SK-N-SH treated with all-trans-retinoic acid at 6 μM for 48 hours (cell line): ENCODE measurements around the gene CTNND2.

Source experiments
- ATAC-seq: fragments of 200-7000 bp; cut with Tn5 transposase; 3 replicates; pipeline ENCODE4 v1.9.1; 2020; ENCODE audit warnings: mild to moderate bottlenecking, moderate library complexity
- ARNTL ChIP-seq: fragments of 450-650 bp; formaldehyde crosslinking; IDR thresholded peaks from 2 replicates; pipeline ENCODE4 v1.5.0; 2020; ENCODE audit warnings: low read depth, mild to moderate bottlenecking, moderate library complexity, borderline replicate concordance
- BACH2 ChIP-seq: fragments of 250-450 bp; sonication (Bioruptor Pico); IDR thresholded peaks from 2 replicates; pipeline ENCODE4 v1.9.0; 2021; ENCODE audit warnings: mild to moderate bottlenecking, borderline replicate concordance
- CSDC2 ChIP-seq: fragments of 250-450 bp; sonication (Bioruptor Pico); IDR thresholded peaks from 2 replicates; pipeline ENCODE4 v1.5.0; 2020; ENCODE audit warnings: mild to moderate bottlenecking, moderate library complexity
- ESRRG ChIP-seq: fragments of 250-450 bp; sonication (Bioruptor Pico); IDR thresholded peaks from 2 replicates; pipeline ENCODE4 v1.6.1; 2021; ENCODE audit warnings: mild to moderate bottlenecking
- GLIS3 ChIP-seq: fragments of 250-450 bp; sonication (Bioruptor Pico); IDR thresholded peaks from 2 replicates; pipeline ENCODE4 v1.5.0; 2020; ENCODE audit warnings: mild to moderate bottlenecking, moderate library complexity
- ISL1 ChIP-seq: fragments of 250-450 bp; sonication (Bioruptor Pico); IDR thresholded peaks from 2 replicates; pipeline ENCODE4 v2.1.2; 2022; ENCODE audit warnings: mild to moderate bottlenecking, moderate library complexity
- OSR1 ChIP-seq: fragments of 250-450 bp; sonication (Bioruptor Pico); IDR thresholded peaks from 2 replicates; pipeline ENCODE4 v1.8.0; 2022; ENCODE audit warnings: moderate library complexity, mild to moderate bottlenecking, inconsistent platforms
- PATZ1 ChIP-seq: fragments of 250-450 bp; sonication (Bioruptor Pico); IDR thresholded peaks from 2 replicates; pipeline ENCODE4 v1.8.0; 2020; ENCODE audit warnings: mild to moderate bottlenecking, moderate library complexity, borderline replicate concordance
- PPARA ChIP-seq: fragments of 250-450 bp; sonication (Bioruptor Pico); IDR thresholded peaks from 2 replicates; pipeline ENCODE4 v1.5.0; 2020; ENCODE audit warnings: mild to moderate bottlenecking, borderline replicate concordance
- RARB ChIP-seq: fragments of 250-450 bp; sonication (Bioruptor Pico); IDR thresholded peaks from 2 replicates; pipeline ENCODE4 v1.8.0; 2021; ENCODE audit warnings: mild to moderate bottlenecking, moderate library complexity
- SNAI2 ChIP-seq: fragments of 250-450 bp; sonication (Bioruptor Pico); IDR thresholded peaks from 2 replicates; pipeline ENCODE4 v1.5.0; 2020; ENCODE audit warnings: mild to moderate bottlenecking, moderate library complexity
- TCF4 ChIP-seq: fragments of 250-450 bp; sonication (Bioruptor Pico); IDR thresholded peaks from 2 replicates; pipeline ENCODE4 v1.8.0; 2021; ENCODE audit warnings: mild to moderate bottlenecking, moderate library complexity, borderline replicate concordance
- TOX ChIP-seq: fragments of 250-450 bp; sonication (Bioruptor Pico); IDR thresholded peaks from 2 replicates; pipeline ENCODE4 v1.8.0; 2021; ENCODE audit warnings: mild to moderate bottlenecking, moderate library complexity, borderline replicate concordance
- TSHZ2 ChIP-seq: fragments of 250-450 bp; sonication (Bioruptor Pico); IDR thresholded peaks from 2 replicates; pipeline ENCODE4 v1.5.0; 2020; ENCODE audit warnings: mild to moderate bottlenecking, moderate library complexity
- ZC3H10 ChIP-seq: fragments of 250-450 bp; sonication (Bioruptor Pico); IDR thresholded peaks from 2 replicates; pipeline ENCODE4 v1.5.1; 2021; ENCODE audit warnings: mild to moderate bottlenecking, moderate library complexity
- ZFP3 ChIP-seq: fragments of 250-450 bp; sonication (Bioruptor Pico); IDR thresholded peaks from 2 replicates; pipeline ENCODE4 v1.5.0; 2020; ENCODE audit warnings: mild to moderate bottlenecking, moderate library complexity
- ZFP30 ChIP-seq: fragments of 450-650 bp; formaldehyde crosslinking; IDR thresholded peaks from 2 replicates; pipeline ENCODE4 v1.5.0; 2022; ENCODE audit warnings: mild to moderate bottlenecking, moderate library complexity
- ZNF565 ChIP-seq: fragments of 450-650 bp; formaldehyde crosslinking; conservative IDR thresholded peaks from 2 replicates; pipeline ENCODE4 v1.5.0; 2020; ENCODE audit warnings: low read depth, mild to moderate bottlenecking, moderate library complexity
- ZNF70 ChIP-seq: fragments of 450-650 bp; formaldehyde crosslinking; IDR thresholded peaks from 2 replicates; pipeline ENCODE4 v1.5.0; 2020; ENCODE audit warnings: mild to moderate bottlenecking, moderate library complexity
- ZNF8 ChIP-seq: fragments of 450-650 bp; formaldehyde crosslinking; IDR thresholded peaks from 2 replicates; pipeline ENCODE4 v1.5.0; 2020; ENCODE audit warnings: mild to moderate bottlenecking, moderate library complexity
- TF ChIP-seq, protein P1 (sequence below): fragments of 250-450 bp; sonication (Bioruptor Pico); IDR thresholded peaks from 2 replicates; pipeline ENCODE4 v1.5.1; 2021; ENCODE audit warnings: mild to moderate bottlenecking, moderate library complexity
- TF ChIP-seq, protein P2 (sequence below): fragments of 250-450 bp; sonication (Bioruptor Pico); IDR thresholded peaks from 2 replicates; pipeline ENCODE4 v1.8.0; 2021; ENCODE audit warnings: low read depth, mild to moderate bottlenecking, moderate library complexity, borderline replicate concordance
- TF ChIP-seq, protein P3 (sequence below): fragments of 250-450 bp; sonication (Bioruptor Pico); IDR thresholded peaks from 2 replicates; pipeline ENCODE4 v1.5.1; 2020; ENCODE audit warnings: low read depth, mild to moderate bottlenecking, moderate library complexity

Gene CTNND2

DNA sequence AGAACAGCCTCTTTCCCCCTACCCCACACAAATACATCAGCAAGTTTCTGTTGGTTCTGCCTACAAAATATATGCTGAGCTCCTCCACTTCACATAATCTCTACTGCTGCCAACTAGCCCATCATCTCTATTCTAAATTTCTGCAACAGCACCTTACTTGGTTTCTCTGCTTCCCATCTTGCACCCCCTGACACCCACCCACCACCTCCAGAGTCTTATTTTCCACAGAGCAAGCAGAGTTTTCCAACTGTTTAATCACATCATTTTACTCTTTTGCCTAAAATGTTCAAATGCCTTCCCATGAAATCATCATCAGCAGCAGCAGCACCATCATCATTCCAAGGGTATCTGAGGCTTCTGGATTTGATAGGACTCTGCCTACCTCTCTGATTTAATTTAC, 295.7 kb downstream of the CTNND2 start:
- TF ChIP-seq ZNF8 = no peak
- TF ChIP-seq TSHZ2 (CRISPR knock-in tag) = no peak
- TF ChIP-seq, protein P1, sequence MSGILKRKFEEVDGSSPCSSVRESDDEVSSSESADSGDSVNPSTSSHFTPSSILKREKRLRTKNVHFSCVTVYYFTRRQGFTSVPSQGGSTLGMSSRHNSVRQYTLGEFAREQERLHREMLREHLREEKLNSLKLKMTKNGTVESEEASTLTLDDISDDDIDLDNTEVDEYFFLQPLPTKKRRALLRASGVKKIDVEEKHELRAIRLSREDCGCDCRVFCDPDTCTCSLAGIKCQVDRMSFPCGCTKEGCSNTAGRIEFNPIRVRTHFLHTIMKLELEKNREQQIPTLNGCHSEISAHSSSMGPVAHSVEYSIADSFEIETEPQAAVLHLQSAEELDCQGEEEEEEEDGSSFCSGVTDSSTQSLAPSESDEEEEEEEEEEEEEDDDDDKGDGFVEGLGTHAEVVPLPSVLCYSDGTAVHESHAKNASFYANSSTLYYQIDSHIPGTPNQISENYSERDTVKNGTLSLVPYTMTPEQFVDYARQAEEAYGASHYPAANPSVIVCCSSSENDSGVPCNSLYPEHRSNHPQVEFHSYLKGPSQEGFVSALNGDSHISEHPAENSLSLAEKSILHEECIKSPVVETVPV (CRISPR knock-in tag) = no peak
- no peak for TF ChIP-seq ESRRG
- no peak for TF ChIP-seq TCF4 (CRISPR knock-in tag)
- TF ChIP-seq ZNF70 (CRISPR knock-in tag) = no peak
- no peak for TF ChIP-seq ZNF565
- TF ChIP-seq ZFP30 (CRISPR knock-in tag) = no peak
- no peak for TF ChIP-seq PATZ1 (CRISPR knock-in tag)
- TF ChIP-seq, protein P2, sequence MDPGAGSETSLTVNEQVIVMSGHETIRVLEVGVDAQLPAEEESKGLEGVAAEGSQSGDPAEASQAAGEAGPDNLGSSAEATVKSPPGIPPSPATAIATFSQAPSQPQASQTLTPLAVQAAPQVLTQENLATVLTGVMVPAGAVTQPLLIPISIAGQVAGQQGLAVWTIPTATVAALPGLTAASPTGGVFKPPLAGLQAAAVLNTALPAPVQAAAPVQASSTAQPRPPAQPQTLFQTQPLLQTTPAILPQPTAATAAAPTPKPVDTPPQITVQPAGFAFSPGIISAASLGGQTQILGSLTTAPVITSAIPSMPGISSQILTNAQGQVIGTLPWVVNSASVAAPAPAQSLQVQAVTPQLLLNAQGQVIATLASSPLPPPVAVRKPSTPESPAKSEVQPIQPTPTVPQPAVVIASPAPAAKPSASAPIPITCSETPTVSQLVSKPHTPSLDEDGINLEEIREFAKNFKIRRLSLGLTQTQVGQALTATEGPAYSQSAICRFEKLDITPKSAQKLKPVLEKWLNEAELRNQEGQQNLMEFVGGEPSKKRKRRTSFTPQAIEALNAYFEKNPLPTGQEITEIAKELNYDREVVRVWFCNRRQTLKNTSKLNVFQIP (CRISPR knock-in tag) = no peak
- TF ChIP-seq, protein P3, sequence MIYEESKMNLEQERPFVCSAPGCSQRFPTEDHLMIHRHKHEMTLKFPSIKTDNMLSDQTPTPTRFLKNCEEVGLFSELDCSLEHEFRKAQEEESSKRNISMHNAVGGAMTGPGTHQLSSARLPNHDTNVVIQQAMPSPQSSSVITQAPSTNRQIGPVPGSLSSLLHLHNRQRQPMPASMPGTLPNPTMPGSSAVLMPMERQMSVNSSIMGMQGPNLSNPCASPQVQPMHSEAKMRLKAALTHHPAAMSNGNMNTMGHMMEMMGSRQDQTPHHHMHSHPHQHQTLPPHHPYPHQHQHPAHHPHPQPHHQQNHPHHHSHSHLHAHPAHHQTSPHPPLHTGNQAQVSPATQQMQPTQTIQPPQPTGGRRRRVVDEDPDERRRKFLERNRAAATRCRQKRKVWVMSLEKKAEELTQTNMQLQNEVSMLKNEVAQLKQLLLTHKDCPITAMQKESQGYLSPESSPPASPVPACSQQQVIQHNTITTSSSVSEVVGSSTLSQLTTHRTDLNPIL (CRISPR knock-in tag) = no peak
- TF ChIP-seq RARB (CRISPR knock-in tag) = no peak
- TF ChIP-seq BACH2 (CRISPR knock-in tag) = no peak
- no peak for TF ChIP-seq OSR1 (CRISPR knock-in tag)
- ATAC-seq = no peak

DNA sequence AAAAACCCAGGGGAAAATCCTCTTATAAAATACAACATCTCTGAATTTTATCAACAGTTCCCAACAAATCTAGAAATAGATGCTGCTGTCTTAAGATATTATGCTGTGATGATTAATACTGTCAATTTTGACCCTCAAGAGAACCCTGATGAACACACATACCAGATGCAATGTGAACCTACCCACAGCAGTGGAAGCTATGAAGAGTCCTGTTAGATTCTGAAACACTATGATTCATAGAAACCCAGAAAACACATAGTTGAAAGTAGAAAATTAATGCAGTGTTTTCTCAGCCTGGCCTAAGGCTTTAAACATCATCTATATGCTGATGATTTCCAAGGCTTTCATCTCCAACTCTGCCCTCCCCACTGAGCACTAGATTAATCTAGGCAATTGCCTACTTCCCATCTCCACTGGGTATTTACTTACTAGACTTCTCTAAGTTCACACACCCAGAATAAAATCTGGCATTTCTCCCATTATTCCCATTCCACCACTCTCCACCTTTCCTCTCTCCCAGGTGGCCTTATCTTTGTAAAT, 296.2 kb downstream of the CTNND2 start:
- ATAC-seq = no peak
- no peak for TF ChIP-seq ISL1 (CRISPR knock-in tag)
- TF ChIP-seq ARNTL (CRISPR knock-in tag) = no peak
- no peak for TF ChIP-seq ZC3H10 (CRISPR knock-in tag)
- no peak for TF ChIP-seq ZNF8
- no peak for TF ChIP-seq ESRRG
- no peak for TF ChIP-seq OSR1 (CRISPR knock-in tag)
- TF ChIP-seq CSDC2 = no peak
- no peak for TF ChIP-seq GLIS3 (CRISPR knock-in tag)

GRCh38 chr5:11602298-11602697, 301.9 kb downstream of the CTNND2 start:
- ATAC-seq = no peak
- TF ChIP-seq GLIS3 (CRISPR knock-in tag) (no peak), ZFP30 (CRISPR knock-in tag) (no peak), TCF4 (CRISPR knock-in tag) (no peak), ISL1 (CRISPR knock-in tag) (no peak), TOX (CRISPR knock-in tag) (no peak), PPARA (CRISPR knock-in tag) (no peak), CSDC2 (no peak), TSHZ2 (CRISPR knock-in tag) (no peak), ARNTL (CRISPR knock-in tag) (no peak), ESRRG (no peak), RARB (CRISPR knock-in tag) (no peak), ZFP3 (CRISPR knock-in tag) (no peak), ZNF8 (no peak), BACH2 (CRISPR knock-in tag) (no peak), SNAI2 (CRISPR knock-in tag) (no peak), ZNF70 (CRISPR knock-in tag) (no peak)
- TF ChIP-seq, protein P1 (CRISPR knock-in tag) = no peak
